ENCODE measurements around the gene CDX1. TPM values are rescaled to one million over a fixed set of nuclear protein-coding genes. Genes with fewer than 3 reads are reported as not detected.

Gene CDX1
- total RNA-seq, 1 donor from 2014 or later = not detected

DNA sequence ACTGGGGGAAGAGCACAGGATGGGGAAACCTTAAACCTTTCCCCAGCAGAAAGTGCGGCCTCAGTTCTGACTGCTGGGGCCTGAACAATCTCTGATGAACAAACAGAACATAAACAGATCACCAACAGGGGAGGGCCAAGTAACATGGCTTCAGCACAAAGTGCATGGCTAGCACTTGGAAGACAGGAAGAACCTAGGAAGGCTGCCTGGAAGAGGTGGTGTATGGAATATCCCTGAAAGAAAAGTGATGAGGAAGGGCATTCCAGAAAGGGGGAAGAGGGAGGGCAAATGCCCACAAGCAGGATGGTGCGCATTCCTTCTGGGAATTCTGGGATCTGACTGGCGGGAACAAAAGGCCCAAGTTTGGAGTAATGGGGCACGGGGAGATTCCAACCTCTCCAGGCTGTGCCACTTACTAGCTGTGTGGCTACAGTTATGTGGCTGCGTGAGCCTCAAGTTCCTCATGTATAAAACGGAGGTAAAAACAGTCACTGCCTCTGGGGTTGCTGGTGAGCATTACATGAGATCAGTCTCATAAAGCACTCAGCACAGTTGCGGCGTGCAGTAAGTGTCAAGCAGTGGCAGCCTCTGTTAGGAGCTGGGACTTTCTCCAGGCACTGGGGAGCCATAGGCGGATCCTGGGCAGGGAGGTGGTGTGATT, 12.5 kb upstream of the CDX1 start:
- no peak for DNase-seq (ENCODE audit: low read depth)
- no peak overlapping the region for H3K4me3 ChIP-seq (ENCODE audit: low read depth, low read length)
- TF ChIP-seq, protein P1, sequence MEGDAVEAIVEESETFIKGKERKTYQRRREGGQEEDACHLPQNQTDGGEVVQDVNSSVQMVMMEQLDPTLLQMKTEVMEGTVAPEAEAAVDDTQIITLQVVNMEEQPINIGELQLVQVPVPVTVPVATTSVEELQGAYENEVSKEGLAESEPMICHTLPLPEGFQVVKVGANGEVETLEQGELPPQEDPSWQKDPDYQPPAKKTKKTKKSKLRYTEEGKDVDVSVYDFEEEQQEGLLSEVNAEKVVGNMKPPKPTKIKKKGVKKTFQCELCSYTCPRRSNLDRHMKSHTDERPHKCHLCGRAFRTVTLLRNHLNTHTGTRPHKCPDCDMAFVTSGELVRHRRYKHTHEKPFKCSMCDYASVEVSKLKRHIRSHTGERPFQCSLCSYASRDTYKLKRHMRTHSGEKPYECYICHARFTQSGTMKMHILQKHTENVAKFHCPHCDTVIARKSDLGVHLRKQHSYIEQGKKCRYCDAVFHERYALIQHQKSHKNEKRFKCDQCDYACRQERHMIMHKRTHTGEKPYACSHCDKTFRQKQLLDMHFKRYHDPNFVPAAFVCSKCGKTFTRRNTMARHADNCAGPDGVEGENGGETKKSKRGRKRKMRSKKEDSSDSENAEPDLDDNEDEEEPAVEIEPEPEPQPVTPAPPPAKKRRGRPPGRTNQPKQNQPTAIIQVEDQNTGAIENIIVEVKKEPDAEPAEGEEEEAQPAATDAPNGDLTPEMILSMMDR (conservative IDR thresholded peaks at IDR 0.05; ENCODE audit: low read depth, low read length) = no peak

DNA sequence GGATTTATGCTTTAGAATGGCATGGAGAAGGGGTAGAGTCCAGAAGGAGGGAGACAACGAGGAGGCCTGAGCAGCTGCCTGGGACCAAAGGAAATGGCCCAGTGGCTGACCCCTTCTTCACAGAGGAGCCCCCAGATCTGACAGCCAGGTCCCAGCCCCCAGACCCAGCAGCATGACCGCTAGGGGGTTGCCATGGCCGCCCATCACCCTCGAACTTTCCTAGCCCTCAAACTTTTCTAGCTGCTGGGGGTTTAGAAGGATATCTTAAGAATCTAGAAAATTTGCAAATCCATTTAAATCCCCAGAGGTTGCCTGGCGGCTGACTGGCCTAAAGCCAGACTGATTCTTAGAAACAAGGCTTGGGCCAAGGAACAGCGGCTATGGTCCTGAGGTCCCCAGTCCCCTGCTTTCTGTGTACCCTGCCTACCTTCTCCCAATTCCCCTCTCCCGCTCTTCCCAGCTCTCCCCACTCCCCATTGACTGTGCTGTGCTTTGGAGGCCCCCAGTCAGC, 11.9 kb upstream of the CDX1 start:
- TF ChIP-seq, protein P1 (conservative IDR thresholded peaks at IDR 0.05; ENCODE audit: low read depth, low read length) = no peak
- DNase-seq (ENCODE audit: low read depth) = no peak
- H3K4me3 ChIP-seq (ENCODE audit: low read depth, low read length) = no peak overlapping the region

DNA sequence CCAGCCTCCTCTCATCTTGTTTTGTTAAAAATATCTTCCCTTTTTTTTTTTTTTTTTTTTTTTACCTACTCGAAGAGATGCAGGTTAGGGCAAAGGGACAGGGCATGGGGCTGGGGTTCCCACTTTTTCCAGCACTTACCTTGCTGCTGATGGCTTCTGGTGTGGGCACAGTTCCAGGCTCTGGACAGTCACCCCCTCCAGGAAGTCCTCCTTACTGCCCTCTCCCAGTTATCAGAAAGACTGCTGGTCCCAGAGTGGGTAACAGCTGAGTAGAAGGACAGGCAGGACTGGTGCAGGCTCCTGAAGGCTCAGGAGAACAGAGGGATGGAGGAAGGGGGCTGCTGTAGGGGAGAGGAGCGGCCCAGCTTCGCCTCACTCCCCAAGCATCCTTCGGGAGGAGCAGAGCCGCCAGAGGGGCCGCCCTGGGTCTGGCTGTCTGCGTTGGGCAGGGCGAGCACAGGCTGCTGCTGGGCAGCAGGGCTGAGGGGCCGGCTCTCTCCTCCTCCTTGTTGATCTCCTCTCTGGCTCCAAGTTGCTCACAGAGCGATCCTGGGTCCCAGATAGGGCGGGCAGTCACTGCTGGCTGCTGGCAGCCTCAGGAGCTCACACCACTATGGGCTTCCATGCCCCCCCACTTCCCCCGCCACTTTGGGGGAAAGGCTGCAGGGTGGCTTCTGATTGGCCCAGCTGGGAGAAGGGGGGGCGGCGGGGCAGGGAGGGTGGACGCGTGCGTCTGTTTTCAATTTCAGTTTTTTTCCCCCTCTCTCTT, 11.1 kb upstream of the CDX1 start, which contains the start of gene PDGFRB:
Gene PDGFRB, minus strand, starts transcription at position 588 of the 769 bp plus-strand sequence. CDS start 18,798 bp downstream, outside the sequence.
- TF ChIP-seq, protein P1 (conservative IDR thresholded peaks at IDR 0.05; ENCODE audit: low read depth, low read length) = no peak
- no peak within 1 kb of the TSS for H3K4me3 ChIP-seq (ENCODE audit: low read depth, low read length)

DNA sequence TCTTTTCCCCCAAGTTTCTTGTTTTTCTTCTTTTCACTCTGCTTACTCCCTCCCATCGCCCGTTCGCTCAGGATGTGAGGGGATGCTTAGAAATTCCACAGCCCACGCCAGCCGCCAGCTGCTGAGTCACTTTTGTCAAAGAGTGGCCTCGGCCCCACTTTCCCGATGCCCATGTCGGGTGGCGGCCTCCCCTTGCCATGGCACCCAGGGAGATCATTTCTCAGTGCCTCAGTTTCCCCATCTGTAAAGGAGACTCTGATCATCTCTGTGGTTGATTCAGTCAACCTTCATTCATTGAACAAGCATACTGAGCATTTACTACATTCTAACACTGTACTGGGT, 10.6 kb upstream of the CDX1 start:
- H3K4me3 ChIP-seq (ENCODE audit: low read depth, low read length) = no peak overlapping the region
- no peak for DNase-seq (ENCODE audit: low read depth)
- TF ChIP-seq, protein P1 (conservative IDR thresholded peaks at IDR 0.05; ENCODE audit: low read depth, low read length) = no peak

More for the DNA sequence above, 11.1 kb upstream of the CDX1 start, which contains the start of gene PDGFRB:
- no peak for DNase-seq (ENCODE audit: low read depth)

DNA sequence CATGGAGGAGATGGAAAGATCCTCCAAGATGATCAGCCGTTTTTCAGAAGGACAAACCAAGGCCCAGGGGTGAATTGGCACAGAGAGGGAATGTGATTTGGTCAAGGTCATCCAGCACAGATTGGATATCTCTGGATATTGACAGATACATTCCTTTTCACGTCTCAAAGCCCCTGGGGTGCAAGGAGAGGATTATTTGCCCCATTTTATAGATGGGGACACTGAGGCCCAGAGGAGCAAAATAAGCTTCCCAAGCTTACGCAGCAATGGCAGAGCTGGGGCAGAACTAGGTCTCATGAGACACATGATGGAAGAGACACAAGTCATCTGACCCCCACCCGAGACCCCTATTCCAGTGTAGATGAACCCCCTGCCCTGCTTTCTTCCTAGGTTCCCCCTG, 10.0 kb upstream of the CDX1 start:
- H3K4me3 ChIP-seq (ENCODE audit: low read depth, low read length) = no peak overlapping the region
- DNase-seq (ENCODE audit: low read depth) = no peak
- TF ChIP-seq, protein P1 (conservative IDR thresholded peaks at IDR 0.05; ENCODE audit: low read depth, low read length) = no peak

DNA sequence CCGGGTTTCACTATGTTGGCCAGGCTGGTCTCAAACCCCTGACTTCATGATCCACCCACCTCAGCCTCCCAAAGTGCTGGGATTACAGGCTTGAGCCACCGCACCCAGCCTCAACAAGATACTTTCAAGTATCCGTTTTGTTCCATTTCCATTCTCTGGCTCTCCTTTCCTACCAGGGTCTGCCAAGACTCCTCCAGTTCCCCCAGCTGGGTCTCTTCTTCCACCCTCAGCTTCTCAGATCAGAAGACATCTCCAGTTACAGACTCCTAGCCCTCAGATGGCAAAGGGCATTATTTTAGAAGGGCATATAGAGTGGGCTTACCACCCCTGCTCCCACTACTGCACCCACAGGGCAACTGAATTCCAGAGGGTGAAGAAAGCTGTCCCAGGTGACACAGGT, 9.4 kb upstream of the CDX1 start:
- DNase-seq (ENCODE audit: low read depth) = no peak
- TF ChIP-seq, protein P1 (conservative IDR thresholded peaks at IDR 0.05; ENCODE audit: low read depth, low read length) = no peak

More for the DNA sequence above, 9.4 kb upstream of the CDX1 start:
- no peak overlapping the region for H3K4me3 ChIP-seq (ENCODE audit: low read depth, low read length)

Measured in epithelial cell of proximal tubule (primary cell).